Measurements from ENCODE around the gene ZNF212.

GRCh38 chr7:149279111-149279743 is 39.8 kb downstream of the ZNF212 start:
- TF ChIP-seq CTCF (conservative IDR thresholded peaks at IDR 0.05 in 1 of 2, IDR thresholded peaks at IDR 0.05 in 1 of 2; ENCODE audit: low read depth in 1 of 2, low read length in 2 of 2) (no peak), EZH2 (IDR thresholded peaks at IDR 0.05; ENCODE audit: low read length, missing control alignments) (no peak)

Data from fibroblast of lung (primary cell).